SK-N-SH (cell line): Measurements from ENCODE around the gene NRIP3. TPM values are rescaled to one million over a fixed set of nuclear protein-coding genes. Genes with fewer than 3 reads are reported as not detected.

Source experiments
- CTCF ChIA-PET: fragments of 300-600, 350-600 bp; formaldehyde crosslinking; extraction: SDS; loops from one replicate; lab custom pipeline; 2021; lab: Yijun Ruan, JAX
- POLR2A ChIA-PET: fragments of 350-600 bp; sonication (Branson Sonifier 250); formaldehyde crosslinking; extraction: SDS; loops from one replicate; lab custom pipeline; 2020; ENCODE audit warnings: antibody characterized with exemption, inconsistent platforms; lab: Yijun Ruan, JAX
- DNase-seq: peaks from one replicate; pipeline ENCODE4 v3.0.0; 2012
- H2AFZ ChIP-seq: fragments of 200-600 bp; sonication (generic); 2 replicates; pipeline ENCODE4 v1.8.1; 2016; ENCODE audit warnings: antibody characterized with exemption, mild to moderate bottlenecking, low read depth
- H3F3A ChIP-seq: fragments of 200-600 bp; sonication (generic); replicated peaks from 2 replicates; pipeline ENCODE3; 2016; ENCODE audit warnings: antibody characterized with exemption, mild to moderate bottlenecking; ENCODE audit not compliant: insufficient read depth
- H3K27ac ChIP-seq, 2 experiments: fragments of 200-500 bp in 1 of 2; fragments of 200-600 bp in 1 of 2; sonication (Bioruptor generic) in 1 of 2; sonication (generic), shearing (Covaris generic) in 1 of 2; 2 replicates each; pipeline versions ENCODE4 v1.5.1 to v1.6.1; 2014 to 2016; ENCODE audit warnings: low read depth in 2 of 2, inconsistent platforms in 1 of 2, low read length in 1 of 2, mild to moderate bottlenecking in 1 of 2, mixed read lengths in 1 of 2
- H3K27me3 ChIP-seq: fragments of 200-600 bp; sonication (generic), shearing (Covaris generic); 2 replicates; pipeline ENCODE4 v1.6.1; 2016; ENCODE audit warnings: mixed run types; ENCODE audit not compliant: insufficient read depth
- H3K36me3 ChIP-seq, 2 experiments: fragments of 200-500 bp in 1 of 2; fragments of 200-600 bp in 1 of 2; sonication (Bioruptor generic) in 1 of 2; sonication (generic) in 1 of 2; replicated peaks in 1 of 2; 2 replicates each; pipeline versions ENCODE3 to v1.5.1; 2014 to 2016; ENCODE audit warnings: low read length in 1 of 2, mild to moderate bottlenecking in 1 of 2; ENCODE audit not compliant: insufficient read depth in 2 of 2, control insufficient read depth in 1 of 2
- H3K4me1 ChIP-seq, 2 experiments: fragments of 200-500 bp in 1 of 2; fragments of 200-600 bp in 1 of 2; sonication (Bioruptor generic) in 1 of 2; sonication (generic), shearing (Covaris generic) in 1 of 2; 2 replicates each; pipeline versions ENCODE4 v1.5.1 to v1.6.1; 2014 to 2016; ENCODE audit warnings: low read depth in 1 of 2, low read length in 1 of 2, mixed run types in 1 of 2; ENCODE audit not compliant: insufficient read depth in 2 of 2, control insufficient read depth in 1 of 2
- H3K4me2 ChIP-seq: fragments of 200-600 bp; sonication (generic), shearing (Covaris generic); 2 replicates; pipeline ENCODE4 v1.6.1; 2017; ENCODE audit warnings: mixed run types
- H3K4me3 ChIP-seq, 2 experiments: fragments of 200-500 bp in 1 of 2; fragments of 200-600 bp in 1 of 2; sonication (Bioruptor generic) in 1 of 2; sonication (generic), shearing (Covaris generic) in 1 of 2; 2 replicates each; pipeline versions ENCODE4 v1.5.1 to v1.8.1; 2014 to 2016; ENCODE audit warnings: low read depth in 2 of 2, inconsistent platforms in 1 of 2, low read length in 1 of 2, mild to moderate bottlenecking in 1 of 2, mixed read lengths in 1 of 2, moderate library complexity in 1 of 2
- H3K79me2 ChIP-seq: fragments of 200-600 bp; sonication (generic); 2 replicates; pipeline ENCODE4 v1.8.1; 2017; ENCODE audit warnings: mild to moderate bottlenecking; ENCODE audit not compliant: insufficient read depth
- H3K9ac ChIP-seq: fragments of 200-600 bp; sonication (generic); 2 replicates; pipeline ENCODE4 v1.6.1; 2017; ENCODE audit warnings: mixed run types
- H3K9me2 ChIP-seq: fragments of 200-600 bp; sonication (generic); 2 replicates; pipeline ENCODE4 v1.6.1; 2017; ENCODE audit warnings: mixed run types
- H3K9me3 ChIP-seq: fragments of 200-600 bp; sonication (generic); 2 replicates; pipeline ENCODE4 v1.6.1; 2017; ENCODE audit warnings: mixed run types, mild to moderate bottlenecking, moderate library complexity
- H4K20me1 ChIP-seq: fragments of 200-600 bp; sonication (generic); 2 replicates; pipeline ENCODE4 v1.6.1; 2017; ENCODE audit warnings: mild to moderate bottlenecking, mixed run types; ENCODE audit not compliant: insufficient read depth
- CHD2 ChIP-seq: fragments of 150-350 bp; IDR thresholded peaks from 2 replicates; pipeline ENCODE4 v1.6.1; 2018; ENCODE audit warnings: low read length; ENCODE audit not compliant: partially characterized antibody
- EP300 ChIP-seq, 2 experiments: IDR thresholded peaks; 2 replicates each; pipeline versions ENCODE4 v1.4.0 to v1.6.1; 2012; ENCODE audit warnings: borderline replicate concordance in 1 of 2, low read depth in 1 of 2, low read length in 1 of 2
- FOSL2 ChIP-seq: IDR thresholded peaks from 2 replicates; pipeline ENCODE4 v1.4.0; 2012; ENCODE audit warnings: low read depth, mild to moderate bottlenecking, moderate library complexity, borderline replicate concordance
- FOXM1 ChIP-seq: IDR thresholded peaks from 2 replicates; pipeline ENCODE4 v1.4.0; 2012; ENCODE audit warnings: low read depth, mild to moderate bottlenecking
- GATA2 ChIP-seq: sonication (generic); formaldehyde crosslinking; IDR thresholded peaks from 2 replicates; pipeline ENCODE4 v1.5.0; 2020; ENCODE audit warnings: mild to moderate bottlenecking, missing genetic modification reagents
- MXI1 ChIP-seq: IDR thresholded peaks from 2 replicates; pipeline ENCODE4 v1.6.1; 2012; ENCODE audit warnings: mild to moderate bottlenecking, low read depth, low read length, improper control_type of control experiment
- NFIC ChIP-seq: IDR thresholded peaks from 2 replicates; pipeline ENCODE4 v1.4.0; 2012; ENCODE audit warnings: borderline replicate concordance
- NRF1 ChIP-seq: IDR thresholded peaks from 2 replicates; pipeline ENCODE4 v1.6.1; 2012; ENCODE audit warnings: low read depth, mild to moderate bottlenecking, low read length
- POLR2AphosphoS5 ChIP-seq: IDR thresholded peaks from 2 replicates; pipeline ENCODE4 v1.6.1; 2012; ENCODE audit warnings: low read depth, low read length
- RAD21 ChIP-seq: IDR thresholded peaks from 2 replicates; pipeline ENCODE4 v1.6.1; 2012; ENCODE audit warnings: mild to moderate bottlenecking, low read length
- RXRA ChIP-seq: IDR thresholded peaks from 2 replicates; pipeline ENCODE4 v1.4.0; 2012; ENCODE audit warnings: low read depth, mild to moderate bottlenecking, borderline replicate concordance
- SIN3A ChIP-seq: IDR thresholded peaks from 2 replicates; pipeline ENCODE4 v1.6.1; 2012; ENCODE audit warnings: low read depth, mild to moderate bottlenecking, low read length, moderate library complexity, borderline replicate concordance
- SMC3 ChIP-seq: IDR thresholded peaks from 2 replicates; pipeline ENCODE4 v1.6.1; 2012; ENCODE audit warnings: low read depth, low read length, improper control_type of control experiment
- TEAD4 ChIP-seq: IDR thresholded peaks from 2 replicates; pipeline ENCODE4 v1.4.0; 2012; ENCODE audit warnings: mild to moderate bottlenecking, borderline replicate concordance; ENCODE audit not compliant: insufficient read depth
- YY1 ChIP-seq: IDR thresholded peaks from 2 replicates; pipeline ENCODE4 v1.4.0; 2012; ENCODE audit warnings: low read depth, mild to moderate bottlenecking
- WGBS: methylation state at CpG from one replicate; pipeline ENCODE4 v1.1.6; 2017; ENCODE audit warnings: low lambda C conversion rate; 5-methylcytosine and 5-hydroxymethylcytosine counted together
- polyA plus RNA-seq, 3 experiments: library from polyadenylated mRNA; depleted of rRNA; stranded (reverse); fragments of >200 nt; gene quantifications; 2 replicates each; pipeline ENCODE4 v1.2.3, GENCODE V29; 2012
- TF ChIP-seq, protein P1 (sequence below): IDR thresholded peaks from 2 replicates; pipeline ENCODE4 v1.4.0; 2012; ENCODE audit warnings: low read depth, borderline replicate concordance
- TF ChIP-seq, protein P2 (sequence below): IDR thresholded peaks from 2 replicates; pipeline ENCODE4; 2012
- TF ChIP-seq, protein P3 (sequence below): fragments of 150-350 bp; IDR thresholded peaks from 2 replicates; pipeline ENCODE4 v1.6.1; 2017; ENCODE audit warnings: antibody characterized with exemption, low read length, low read depth, borderline replicate concordance
- TF ChIP-seq, protein P4 (sequence below): fragments of 200-600 bp; sonication (generic); IDR thresholded peaks from 2 replicates; pipeline ENCODE4 v1.6.1; 2017; ENCODE audit warnings: antibody characterized with exemption, mild to moderate bottlenecking, moderate library complexity

NRIP3 gene
- polyA plus RNA-seq, 1 of the 3 experiments (the other 2 are of a cell fraction) = 2.1 TPM

DNA sequence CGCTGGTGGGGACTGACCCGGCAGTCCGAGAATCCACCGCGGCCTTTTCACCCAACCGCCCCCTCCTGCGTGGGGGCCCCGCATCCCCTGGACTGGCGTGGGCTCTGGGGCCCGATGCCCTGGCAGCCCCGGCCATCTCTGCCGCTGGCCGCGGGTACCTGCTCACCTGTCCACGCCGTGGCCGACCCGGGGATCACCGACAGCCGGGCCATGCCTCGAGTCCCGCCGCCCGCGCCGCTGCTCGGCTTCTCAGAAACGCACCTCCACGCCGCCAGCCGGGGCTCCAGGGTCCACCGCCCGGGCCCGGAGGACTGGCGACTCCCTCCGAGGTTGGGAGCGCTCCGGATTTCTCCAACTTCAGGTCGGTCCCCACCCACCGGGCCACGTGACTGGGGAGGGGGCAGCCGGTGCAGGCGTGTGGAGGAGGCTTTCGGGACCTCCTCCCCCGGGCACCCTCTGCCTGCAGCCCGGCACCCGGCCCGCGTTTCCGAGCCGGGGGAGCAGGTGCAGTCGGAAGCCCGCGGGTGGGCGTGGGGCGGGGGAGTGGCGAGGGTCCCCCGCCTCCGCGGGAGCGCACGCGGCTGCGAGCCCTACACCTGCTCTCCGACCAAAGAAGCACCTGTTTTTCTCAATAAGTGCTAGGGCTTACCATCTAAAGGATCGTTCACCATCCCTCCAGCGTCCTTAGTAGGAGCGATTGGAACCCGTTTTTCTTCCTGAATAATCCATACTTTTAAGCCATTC is 554 bp upstream of the NRIP3 start:
- no peaks in the 10 kb centered on the region for H3K9me2 ChIP-seq
- no peak for TF ChIP-seq CHD2
- TF ChIP-seq GATA2 (CRISPR knock-in tag) = no peak
- no peak for TF ChIP-seq RXRA
- TF ChIP-seq, protein P1, sequence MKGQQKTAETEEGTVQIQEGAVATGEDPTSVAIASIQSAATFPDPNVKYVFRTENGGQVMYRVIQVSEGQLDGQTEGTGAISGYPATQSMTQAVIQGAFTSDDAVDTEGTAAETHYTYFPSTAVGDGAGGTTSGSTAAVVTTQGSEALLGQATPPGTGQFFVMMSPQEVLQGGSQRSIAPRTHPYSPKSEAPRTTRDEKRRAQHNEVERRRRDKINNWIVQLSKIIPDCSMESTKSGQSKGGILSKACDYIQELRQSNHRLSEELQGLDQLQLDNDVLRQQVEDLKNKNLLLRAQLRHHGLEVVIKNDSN = peak; percentile 67; the same call in 1 of the 2 replicates
- TF ChIP-seq, protein P2, sequence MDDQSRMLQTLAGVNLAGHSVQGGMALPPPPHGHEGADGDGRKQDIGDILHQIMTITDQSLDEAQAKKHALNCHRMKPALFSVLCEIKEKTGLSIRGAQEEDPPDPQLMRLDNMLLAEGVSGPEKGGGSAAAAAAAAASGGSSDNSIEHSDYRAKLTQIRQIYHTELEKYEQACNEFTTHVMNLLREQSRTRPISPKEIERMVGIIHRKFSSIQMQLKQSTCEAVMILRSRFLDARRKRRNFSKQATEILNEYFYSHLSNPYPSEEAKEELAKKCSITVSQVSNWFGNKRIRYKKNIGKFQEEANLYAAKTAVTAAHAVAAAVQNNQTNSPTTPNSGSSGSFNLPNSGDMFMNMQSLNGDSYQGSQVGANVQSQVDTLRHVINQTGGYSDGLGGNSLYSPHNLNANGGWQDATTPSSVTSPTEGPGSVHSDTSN = no peak
- TF ChIP-seq MXI1 = no peak
- TF ChIP-seq RAD21 = no peak
- TF ChIP-seq, all 33 proteins: peak for 1
- H3K4me1 ChIP-seq = peaks cover 7 to 8% of the 10 kb centered on the region in 2 experiments; a peak in 2 of 4 replicates
- POLR2A ChIA-PET = no interaction called here
- peak overlapping the region; percentile 54 to 65 for H3K4me3 ChIP-seq
- H3K27me3 ChIP-seq = peaks cover 8% of the 10 kb centered on the region; the same call in 1 of the 2 replicates
- peak overlapping the region; percentile 94; the same call in 1 of the 2 replicates for H2AFZ ChIP-seq
- no peak for DNase-seq
- CTCF ChIA-PET = interaction anchor here (1.0 to 1.4 kb wide), 2 partner anchors 133 to 134 kb away, joined by 3 to 8 read pairs; no protein-coding TSS in a partner anchor
- H3F3A ChIP-seq = peaks cover 22% of the 10 kb centered on the region
- no peaks in the 10 kb centered on the region for H4K20me1 ChIP-seq
- H3K4me2 ChIP-seq = peak overlapping the region; percentile 89
- H3K79me2 ChIP-seq = peaks cover 6% of the 10 kb centered on the region; the same call in 1 of the 2 replicates
- H3K9ac ChIP-seq = peak overlapping the region; percentile 62; the same call in 1 of the 2 replicates
- no peaks in the 10 kb centered on the region for H3K9me3 ChIP-seq
- H3K27ac ChIP-seq = no peak overlapping the region
- 31% methylated on average over 13 of the region's 69 CpGs for WGBS
- H3K36me3 ChIP-seq = no peaks in the 10 kb centered on the region

DNA sequence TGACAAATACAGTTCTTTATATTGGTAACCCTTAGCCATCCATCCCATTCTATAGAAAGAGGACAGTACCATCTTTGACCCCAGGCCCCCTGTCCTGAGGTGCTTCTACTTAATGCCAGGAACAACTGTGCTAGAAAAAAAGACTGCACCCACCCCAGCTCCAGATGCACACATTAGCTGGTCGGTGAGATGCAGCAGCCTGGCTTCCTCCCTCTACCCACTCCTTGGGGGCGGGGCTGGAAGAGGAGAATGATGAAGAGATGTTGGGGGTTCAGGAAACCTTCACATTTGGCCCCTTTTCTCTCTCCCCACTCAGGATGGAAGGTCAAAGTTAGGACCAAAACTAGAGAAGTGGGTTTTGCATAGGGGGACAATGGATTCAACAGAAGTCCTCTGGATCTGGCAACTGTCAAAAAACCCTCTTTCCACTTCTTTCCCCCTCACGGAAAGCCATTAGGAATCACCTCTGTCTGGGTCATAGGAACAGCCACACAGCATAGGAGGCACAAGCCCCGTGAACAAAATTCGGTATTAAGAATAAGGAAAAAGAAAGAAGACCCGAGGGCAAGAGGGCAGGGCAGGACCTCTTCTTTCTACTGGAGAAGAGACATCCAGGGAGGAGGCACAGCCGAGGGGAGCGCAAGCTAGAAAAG is 755 bp downstream of the NRIP3 start:
- H3K4me3 ChIP-seq = peak overlapping the region; percentile 54 to 65
- DNase-seq = no peak
- POLR2A ChIA-PET = no interaction called here
- H3K27me3 ChIP-seq = peaks cover 8% of the 10 kb centered on the region; the same call in 1 of the 2 replicates
- H3K9me2 ChIP-seq = no peaks in the 10 kb centered on the region
- peaks cover 22% of the 10 kb centered on the region for H3F3A ChIP-seq
- H3K9ac ChIP-seq = peak overlapping the region; percentile 62; the same call in 1 of the 2 replicates
- no peaks in the 10 kb centered on the region for H3K36me3 ChIP-seq
- H2AFZ ChIP-seq = peak overlapping the region; percentile 92
- no peak overlapping the region for H3K27ac ChIP-seq
- peaks cover 7 to 8% of the 10 kb centered on the region in 2 experiments; a peak in 2 of 4 replicates for H3K4me1 ChIP-seq
- no peaks in the 10 kb centered on the region for H4K20me1 ChIP-seq
- WGBS = 26% methylated on average over 7 of the region's 8 CpGs
- peaks cover 6% of the 10 kb centered on the region; the same call in 1 of the 2 replicates for H3K79me2 ChIP-seq
- H3K9me3 ChIP-seq = no peaks in the 10 kb centered on the region
- H3K4me2 ChIP-seq = peak overlapping the region; percentile 89
- CTCF ChIA-PET = interaction anchor here (1.2 to 2.1 kb wide), 4 partner anchors 12 to 135 kb away, joined by 3 to 8 read pairs (median 5); no protein-coding TSS in a partner anchor
- TF ChIP-seq SMC3 (no peak), MXI1 (no peak), FOSL2 (no peak), YY1 (no peak), TEAD4 (no peak), FOXM1 (no peak), NRF1 (no peak), POLR2AphosphoS5 (no peak), SIN3A (no peak), EP300 (IDR thresholded peaks at IDR 0.05; ENCODE audit: borderline replicate concordance in 1 of 2, low read depth in 1 of 2, low read length in 1 of 2) (no peak), GATA2 (CRISPR knock-in tag) (no peak), NFIC (no peak)
- TF ChIP-seq, protein P1 = no peak
- TF ChIP-seq, protein P3, sequence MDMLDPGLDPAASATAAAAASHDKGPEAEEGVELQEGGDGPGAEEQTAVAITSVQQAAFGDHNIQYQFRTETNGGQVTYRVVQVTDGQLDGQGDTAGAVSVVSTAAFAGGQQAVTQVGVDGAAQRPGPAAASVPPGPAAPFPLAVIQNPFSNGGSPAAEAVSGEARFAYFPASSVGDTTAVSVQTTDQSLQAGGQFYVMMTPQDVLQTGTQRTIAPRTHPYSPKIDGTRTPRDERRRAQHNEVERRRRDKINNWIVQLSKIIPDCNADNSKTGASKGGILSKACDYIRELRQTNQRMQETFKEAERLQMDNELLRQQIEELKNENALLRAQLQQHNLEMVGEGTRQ = no peak
- TF ChIP-seq, protein P4, sequence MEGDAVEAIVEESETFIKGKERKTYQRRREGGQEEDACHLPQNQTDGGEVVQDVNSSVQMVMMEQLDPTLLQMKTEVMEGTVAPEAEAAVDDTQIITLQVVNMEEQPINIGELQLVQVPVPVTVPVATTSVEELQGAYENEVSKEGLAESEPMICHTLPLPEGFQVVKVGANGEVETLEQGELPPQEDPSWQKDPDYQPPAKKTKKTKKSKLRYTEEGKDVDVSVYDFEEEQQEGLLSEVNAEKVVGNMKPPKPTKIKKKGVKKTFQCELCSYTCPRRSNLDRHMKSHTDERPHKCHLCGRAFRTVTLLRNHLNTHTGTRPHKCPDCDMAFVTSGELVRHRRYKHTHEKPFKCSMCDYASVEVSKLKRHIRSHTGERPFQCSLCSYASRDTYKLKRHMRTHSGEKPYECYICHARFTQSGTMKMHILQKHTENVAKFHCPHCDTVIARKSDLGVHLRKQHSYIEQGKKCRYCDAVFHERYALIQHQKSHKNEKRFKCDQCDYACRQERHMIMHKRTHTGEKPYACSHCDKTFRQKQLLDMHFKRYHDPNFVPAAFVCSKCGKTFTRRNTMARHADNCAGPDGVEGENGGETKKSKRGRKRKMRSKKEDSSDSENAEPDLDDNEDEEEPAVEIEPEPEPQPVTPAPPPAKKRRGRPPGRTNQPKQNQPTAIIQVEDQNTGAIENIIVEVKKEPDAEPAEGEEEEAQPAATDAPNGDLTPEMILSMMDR = no peak
